GM12875 (cell line): Measurements from ENCODE around the gene AURKAIP1.
"Not testable (repeated sequence)": the region's sequence is repeated elsewhere in the genome, so short reads cannot be mapped to it uniquely, and the experiment has no call there.

Source experiments
- H3K4me3 ChIP-seq: one replicate; pipeline ENCODE4 v1.5.1; 2011; ENCODE audit warnings: low read depth, low read length, control low read depth
- TF ChIP-seq, protein P1 (sequence below): IDR thresholded peaks from 2 replicates; pipeline ENCODE4 v1.5.1; 2011; ENCODE audit warnings: low read depth, mild to moderate bottlenecking, control low read depth, inconsistent platforms, low read length, moderate library complexity, borderline replicate concordance; ENCODE audit not compliant: insufficient read depth

AURKAIP1 gene

DNA sequence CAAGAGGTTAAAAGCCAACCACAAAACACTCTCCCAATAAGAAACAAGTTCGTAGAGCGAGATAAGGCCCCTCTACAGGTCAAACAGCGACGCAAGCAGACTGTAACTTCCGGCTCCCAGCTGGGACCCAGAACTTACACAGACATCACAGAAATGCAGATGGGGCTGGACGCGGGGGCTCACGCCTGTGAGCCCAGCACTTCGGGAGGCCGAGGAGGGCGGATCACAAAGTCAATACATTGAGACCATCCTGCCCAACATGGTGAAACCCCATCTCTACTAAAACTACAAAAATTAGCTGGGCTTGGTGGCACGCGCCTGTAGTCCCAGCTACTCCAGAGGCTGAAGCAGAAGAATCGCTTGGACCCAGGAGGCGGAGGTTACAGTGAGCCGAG is 13.1 kb upstream of the AURKAIP1 start:
- TF ChIP-seq, protein P1, sequence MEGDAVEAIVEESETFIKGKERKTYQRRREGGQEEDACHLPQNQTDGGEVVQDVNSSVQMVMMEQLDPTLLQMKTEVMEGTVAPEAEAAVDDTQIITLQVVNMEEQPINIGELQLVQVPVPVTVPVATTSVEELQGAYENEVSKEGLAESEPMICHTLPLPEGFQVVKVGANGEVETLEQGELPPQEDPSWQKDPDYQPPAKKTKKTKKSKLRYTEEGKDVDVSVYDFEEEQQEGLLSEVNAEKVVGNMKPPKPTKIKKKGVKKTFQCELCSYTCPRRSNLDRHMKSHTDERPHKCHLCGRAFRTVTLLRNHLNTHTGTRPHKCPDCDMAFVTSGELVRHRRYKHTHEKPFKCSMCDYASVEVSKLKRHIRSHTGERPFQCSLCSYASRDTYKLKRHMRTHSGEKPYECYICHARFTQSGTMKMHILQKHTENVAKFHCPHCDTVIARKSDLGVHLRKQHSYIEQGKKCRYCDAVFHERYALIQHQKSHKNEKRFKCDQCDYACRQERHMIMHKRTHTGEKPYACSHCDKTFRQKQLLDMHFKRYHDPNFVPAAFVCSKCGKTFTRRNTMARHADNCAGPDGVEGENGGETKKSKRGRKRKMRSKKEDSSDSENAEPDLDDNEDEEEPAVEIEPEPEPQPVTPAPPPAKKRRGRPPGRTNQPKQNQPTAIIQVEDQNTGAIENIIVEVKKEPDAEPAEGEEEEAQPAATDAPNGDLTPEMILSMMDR, result no peak
- no peak overlapping the region for H3K4me3 ChIP-seq

DNA sequence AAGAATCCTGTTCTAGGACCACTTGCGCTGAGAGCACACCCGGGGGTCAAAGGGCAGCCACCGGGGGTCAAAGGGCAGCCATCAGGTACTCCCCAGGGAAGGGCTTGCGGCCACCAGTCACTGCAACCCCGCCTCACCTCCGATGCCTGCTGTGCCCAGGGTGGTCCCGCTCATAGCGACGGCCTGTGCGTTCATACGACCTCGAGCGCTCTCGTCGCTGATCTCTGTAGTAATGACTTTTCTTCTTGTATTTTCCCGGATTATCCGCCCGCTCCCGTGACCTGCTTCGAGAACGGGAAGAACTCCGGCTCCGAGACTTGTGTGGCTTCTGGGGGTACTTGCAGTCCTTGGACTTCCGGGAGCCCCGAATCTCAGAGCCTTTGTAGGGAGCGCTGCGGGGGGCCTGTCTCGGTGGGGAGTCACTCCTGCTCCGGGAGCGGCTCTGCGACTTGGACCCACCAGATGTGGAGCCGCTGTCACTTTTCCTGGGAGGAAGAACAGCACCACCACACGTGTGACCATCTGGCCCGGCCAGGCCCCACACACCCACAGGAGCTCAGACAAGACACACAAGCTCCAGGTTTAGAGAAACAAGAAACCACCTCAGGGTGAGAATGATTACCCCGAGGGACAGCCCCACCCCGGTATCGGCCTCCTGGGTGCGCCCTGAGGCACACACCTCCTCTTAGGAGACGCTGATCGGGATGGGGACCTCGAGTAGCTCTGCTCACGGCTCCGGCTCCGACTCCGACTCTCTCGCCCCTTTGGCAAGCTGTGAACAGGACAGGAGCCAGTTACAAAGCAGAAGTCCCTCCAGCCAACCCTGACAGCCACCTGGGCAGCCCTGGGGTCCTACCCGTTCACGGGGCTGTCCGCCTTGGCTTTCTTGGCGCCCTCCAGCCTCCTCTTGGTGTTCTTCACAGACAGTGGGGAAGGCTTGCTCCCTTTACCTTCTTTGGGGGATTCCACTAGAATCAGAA is 12.4 kb upstream of the AURKAIP1 start:
- TF ChIP-seq, protein P1, result no peak
- no peak overlapping the region for H3K4me3 ChIP-seq

GRCh38 chr1:1385931-1386330 is 10.9 kb upstream of the AURKAIP1 start:
- TF ChIP-seq, protein P1, result no peak
- H3K4me3 ChIP-seq, result no peak overlapping the region

- H3K4me3 ChIP-seq, result not testable (repeated sequence)
These were observed 10.3 kb upstream of the AURKAIP1 start for GRCh38 chr1:1385339-1385738.

DNA sequence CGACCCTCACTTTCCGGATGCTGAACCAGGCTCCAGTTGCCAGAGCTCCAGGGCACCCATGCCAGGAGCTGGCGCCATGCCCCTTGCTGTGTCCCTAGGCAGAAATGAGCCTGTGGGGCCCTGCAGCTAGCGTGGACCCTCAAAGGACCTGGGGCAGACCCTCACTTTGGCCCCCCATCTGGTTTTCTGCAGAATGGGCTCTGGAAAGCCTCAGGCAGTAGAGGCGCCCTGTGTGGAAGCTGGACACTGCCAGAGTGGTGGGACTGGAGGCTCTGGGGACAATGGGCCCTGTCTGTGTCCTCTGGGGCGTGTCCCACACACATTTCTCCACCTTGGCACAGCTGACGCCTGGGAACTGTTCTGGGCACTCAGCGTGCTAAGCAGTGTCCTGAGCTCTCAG is 6.3 kb upstream of the AURKAIP1 start:
- H3K4me3 ChIP-seq, result no peak overlapping the region
- TF ChIP-seq, protein P1, result no peak

DNA sequence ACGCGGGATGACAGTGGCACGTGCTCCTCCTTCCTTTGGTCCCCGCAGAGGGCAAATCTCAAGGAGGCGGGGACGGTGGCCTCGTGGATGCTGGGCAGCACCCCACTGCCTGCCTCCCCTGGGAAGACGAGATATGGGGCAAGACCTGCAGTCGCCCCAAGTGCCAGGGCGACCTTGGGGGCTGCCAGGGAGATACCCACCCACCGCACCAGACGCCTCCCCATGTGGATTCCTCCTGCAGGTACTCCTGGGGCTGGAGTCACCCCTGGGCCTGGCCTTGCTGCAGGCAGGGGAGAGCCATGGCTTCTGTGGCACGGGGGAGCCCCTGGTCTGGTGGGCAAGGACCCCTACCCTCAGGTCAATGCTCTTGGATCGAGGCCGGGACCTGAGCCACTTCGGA is 5.9 kb upstream of the AURKAIP1 start:
- TF ChIP-seq, protein P1, result no peak
- no peak overlapping the region for H3K4me3 ChIP-seq

DNA sequence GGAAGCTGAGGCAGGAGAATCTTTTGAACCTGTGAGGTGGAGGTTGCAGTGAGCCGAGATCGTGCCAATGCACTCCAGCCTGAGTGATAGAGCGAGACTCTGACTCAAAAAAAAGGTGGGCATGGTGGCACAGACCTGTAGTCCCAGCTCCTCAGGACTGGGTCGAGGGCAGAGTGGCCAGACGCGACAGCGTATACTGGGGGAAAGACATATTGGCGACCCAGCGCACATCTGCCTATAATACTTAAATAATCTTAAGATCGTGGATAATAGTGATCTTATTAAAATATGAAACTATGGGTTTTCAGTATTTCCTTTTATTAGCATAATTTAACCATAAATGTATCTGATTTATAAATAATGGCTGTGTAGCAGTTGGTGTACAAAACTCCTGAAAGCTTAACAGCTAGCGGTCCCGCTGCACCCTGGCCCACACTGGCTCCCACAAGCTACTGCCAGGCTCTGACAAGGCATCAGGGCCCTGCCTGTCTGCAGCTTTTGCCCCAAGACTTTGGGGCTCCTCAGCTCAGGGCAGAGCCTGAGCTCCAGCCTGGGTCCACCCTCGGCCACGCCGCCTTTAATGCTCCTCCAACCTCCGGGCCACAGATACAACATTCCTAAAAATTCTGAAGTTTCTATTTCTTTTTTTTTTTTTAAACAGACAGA is 2.7 kb upstream of the AURKAIP1 start:
- no peak overlapping the region for H3K4me3 ChIP-seq
- TF ChIP-seq, protein P1, result no peak
